HepG2 (cell line): ENCODE data around the gene STRIT1. TPM values are rescaled to one million over a fixed set of nuclear protein-coding genes. Genes with fewer than 3 reads are reported as not detected.

Source experiments
- ATAC-seq: fragments of 200-7000 bp; cut with Tn5 transposase; 3 replicates; pipeline ENCODE4 v1.9.1; 2020; ENCODE audit warnings: mild to moderate bottlenecking, moderate library complexity
- BruUV-seq: library from RNA; stranded (reverse); fragments of 400-500 nt; replicated peaks from 2 replicates; lab custom pipeline; 2021; lab: Mats Ljungman, UMichigan
- CTCF ChIA-PET: fragments of 300-600 bp; formaldehyde crosslinking; extraction: SDS; loops from one replicate; lab custom pipeline; 2021; ENCODE audit warnings: low total read pairs, inconsistent platforms, low intra/inter-chr PET ratio; lab: Yijun Ruan, JAX
- POLR2A ChIA-PET: fragments of 350-600 bp; sonication (Branson Sonifier 250); formaldehyde crosslinking; loops from one replicate; lab custom pipeline; 2020; ENCODE audit warnings: antibody characterized with exemption, inconsistent platforms; lab: Yijun Ruan, JAX
- DNase-seq: peaks from one replicate; pipeline ENCODE4 v3.0.0-alpha.2; 2015; ENCODE audit warnings: low spot score
- FAIRE-seq: peaks from 3 replicates; lab custom pipeline; 2011; peaks lifted over from hg19 to GRCh38; lab: Jason Lieb, UNC
- H2AFZ ChIP-seq: one replicate; pipeline ENCODE4 v1.6.1; 2011; ENCODE audit warnings: low read length, inconsistent platforms
- H3K27ac ChIP-seq: fragments of 300-600 bp; 3 replicates; pipeline ENCODE4 v1.8.0; 2011; ENCODE audit warnings: mixed run types, mild to moderate bottlenecking, mixed read lengths, low read length, inconsistent platforms; ENCODE audit not compliant: insufficient read depth; ENCODE audit errors: extremely low read length
- H3K27me3 ChIP-seq, 2 experiments: fragments of 200-600 bp in 1 of 2; 2 replicates in 1 of 2; 3 replicates in 1 of 2; pipeline versions ENCODE4 v1.6.0 to v1.8.0; 2011; ENCODE audit warnings: low read length in 2 of 2, mild to moderate bottlenecking in 2 of 2, moderate library complexity in 2 of 2, inconsistent platforms in 1 of 2; ENCODE audit not compliant: insufficient read depth in 2 of 2, control insufficient read depth in 1 of 2
- H3K36me3 ChIP-seq, 2 experiments: fragments of 200-600 bp in 1 of 2; replicated peaks in 1 of 2; 2 replicates in 1 of 2; 3 replicates in 1 of 2; pipeline versions ENCODE4 v1.5.1 to v1.8.0; 2011; ENCODE audit warnings: low read length in 2 of 2, inconsistent platforms in 1 of 2; ENCODE audit not compliant: insufficient read depth in 2 of 2, control insufficient read depth in 1 of 2
- H3K4me1 ChIP-seq: 2 replicates; pipeline ENCODE4 v1.5.1; 2012; ENCODE audit warnings: low read length, inconsistent platforms; ENCODE audit not compliant: insufficient read depth
- H3K4me2 ChIP-seq: 2 replicates; pipeline ENCODE4 v1.6.0; 2011; ENCODE audit warnings: low read depth, low read length, inconsistent platforms
- H3K4me3 ChIP-seq, 3 experiments: fragments of 200-600 bp in 1 of 3; sonication (generic), shearing (Covaris generic) in 1 of 3; replicated peaks in 1 of 3; 2 replicates each; pipeline ENCODE4 v1.5.1; 2011 to 2016; ENCODE audit warnings: low read length in 3 of 3, inconsistent platforms in 2 of 3, low read depth in 2 of 3, mild to moderate bottlenecking in 2 of 3, control low read depth in 1 of 3, mixed read lengths in 1 of 3; ENCODE audit not compliant: insufficient read depth in 1 of 3
- H3K79me2 ChIP-seq: one replicate; pipeline ENCODE4 v1.6.1; 2011; ENCODE audit warnings: low read length, inconsistent platforms; ENCODE audit not compliant: insufficient read depth
- H3K9ac ChIP-seq: 2 replicates; pipeline ENCODE4 v1.6.0; 2011; ENCODE audit warnings: mild to moderate bottlenecking, low read depth, low read length, inconsistent platforms; ENCODE audit not compliant: insufficient read depth
- H3K9me3 ChIP-seq: 2 replicates; pipeline ENCODE4 v1.5.1; 2012; ENCODE audit warnings: mild to moderate bottlenecking, low read length
- H4K20me1 ChIP-seq: 2 replicates; pipeline ENCODE4 v1.6.0; 2011; ENCODE audit warnings: inconsistent platforms, mild to moderate bottlenecking, low read length, moderate library complexity; ENCODE audit not compliant: insufficient read depth
- ADNP ChIP-seq: sonication (generic); formaldehyde crosslinking; IDR thresholded peaks from 2 replicates; pipeline ENCODE4 v1.4.0; 2020; ENCODE audit warnings: missing genetic modification reagents
- CCDC6 ChIP-seq: sonication (generic); formaldehyde crosslinking; IDR thresholded peaks from 2 replicates; pipeline ENCODE4 v1.8.1; 2022; ENCODE audit warnings: mild to moderate bottlenecking, missing genetic modification reagents, moderate library complexity
- GABPB1 ChIP-seq: IDR thresholded peaks from 2 replicates; pipeline ENCODE4 v1.6.1; 2016; ENCODE audit warnings: mild to moderate bottlenecking, missing genetic modification reagents, moderate library complexity, missing compliant biosample characterization
- GATAD2A ChIP-seq: IDR thresholded peaks from 2 replicates; pipeline ENCODE4 v1.6.1; 2016
- MAF1 ChIP-seq: sonication (generic); formaldehyde crosslinking; IDR thresholded peaks from 2 replicates; pipeline ENCODE4 v1.5.0; 2020; ENCODE audit warnings: missing genetic modification reagents, borderline replicate concordance
- MAFK ChIP-seq, 2 experiments: IDR thresholded peaks in 1 of 2; conservative IDR thresholded peaks in 1 of 2; 2 replicates each; pipeline ENCODE4 v1.6.1; 2011; ENCODE audit warnings: improper control_type of control experiment in 2 of 2, low read length in 2 of 2
- RNF2 ChIP-seq: fragments of 450-650 bp; conservative IDR thresholded peaks from 2 replicates; pipeline ENCODE4 v1.6.1; 2016; ENCODE audit warnings: low read depth
- SNAPC2 ChIP-seq: sonication (generic); formaldehyde crosslinking; IDR thresholded peaks from 2 replicates; pipeline ENCODE4 v1.8.1; 2022; ENCODE audit warnings: mild to moderate bottlenecking, missing genetic modification reagents
- STAT5B ChIP-seq: sonication (generic); formaldehyde crosslinking; IDR thresholded peaks from 2 replicates; pipeline ENCODE4 v1.4.0; 2020; ENCODE audit warnings: missing genetic modification reagents
- STAT6 ChIP-seq: sonication (generic); formaldehyde crosslinking; IDR thresholded peaks from 2 replicates; pipeline ENCODE4 v1.4.0; 2020; ENCODE audit warnings: missing genetic modification reagents, mild to moderate bottlenecking, borderline replicate concordance
- TSC22D2 ChIP-seq: sonication (generic); formaldehyde crosslinking; IDR thresholded peaks from 2 replicates; pipeline ENCODE4 v1.5.1; 2020; ENCODE audit warnings: missing genetic modification reagents, mild to moderate bottlenecking, borderline replicate concordance
- ZFY ChIP-seq: sonication (generic); formaldehyde crosslinking; IDR thresholded peaks from 2 replicates; pipeline ENCODE4 v1.4.0; 2020; ENCODE audit warnings: missing genetic modification reagents
- ZNF282 ChIP-seq: fragments of 450-650 bp; IDR thresholded peaks from 2 replicates; pipeline ENCODE4 v1.6.1; 2018; ENCODE audit not compliant: partially characterized antibody
- WGBS: methylation state at CpG from one replicate; pipeline ENCODE4 v1.1.6; 2017; ENCODE audit warnings: low lambda C conversion rate; 5-methylcytosine and 5-hydroxymethylcytosine counted together
- in situ Hi-C: cut with HindIII; loops from 2 replicates; pipeline ENCODE4 v1.10.0; 2017; ENCODE audit warnings: low pct_unique_long_range_greater_than_20kb; ENCODE audit not compliant: extremely low pct_ligation_motif_present
- intact Hi-C: fragments of 100-400 bp; cut with micrococcal nuclease; formaldehyde crosslinking; loops from one replicate; pipeline ENCODE4 v1.10.0; 2022; ENCODE audit not compliant: unreplicated experiment
- polyA plus RNA-seq, 8 experiments: library from polyadenylated mRNA; depleted of rRNA in 3 of 8; stranded (reverse) in 7 of 8; unstranded in 1 of 8; fragments of >200 nt; fragmentation: Illumina TruSeq in 4 of 8; extraction: Trizol in 4 of 8; gene quantifications; 2 replicates each; pipeline versions ENCODE4 v1.2.1 to v1.2.3, GENCODE V29; 2011 to 2016; ENCODE audit warnings: low read depth in 4 of 8, missing spikeins in 1 of 8, mixed read lengths in 1 of 8; ENCODE audit not compliant: insufficient read depth in 1 of 8
- total RNA-seq, 5 experiments: library from RNA; depleted of rRNA; stranded (reverse); fragments of >200 nt; fragmentation: Illumina TruSeq; extraction: Trizol; gene quantifications; 2 replicates each; pipeline ENCODE4 v1.2.3, GENCODE V29; 2016; ENCODE audit warnings: low read depth in 1 of 5
- TF ChIP-seq, protein P1 (sequence below): sonication (generic); formaldehyde crosslinking; IDR thresholded peaks from 2 replicates; pipeline ENCODE4 v1.8.1; 2023; ENCODE audit warnings: mild to moderate bottlenecking, inconsistent platforms, moderate library complexity, missing genetic modification reagents, borderline replicate concordance

Gene STRIT1
- total and polyA plus RNA-seq, 2 of the 13 experiments (the other 11 are each of a cell fraction or from before 2014, with no cell fraction given) = not detected

- Histone ChIP-seq H3K27me3 (no peaks in the 10 kb centered on the region), H2AFZ (no peak overlapping the region)
- no peak for DNase-seq
- 25% methylated on average over 2 of the region's 2 CpGs for WGBS
- POLR2A ChIA-PET = no interaction called here
- BruUV-seq = no TSS peak
- FAIRE-seq = no peak
- no peak for TF ChIP-seq GATAD2A (CRISPR knock-in tag)
- no peak for TF ChIP-seq STAT6 (CRISPR knock-in tag)
- TF ChIP-seq MAF1 (CRISPR knock-in tag) = no peak
- no peak for TF ChIP-seq TSC22D2 (CRISPR knock-in tag)
- TF ChIP-seq MAFK (conservative IDR thresholded peaks at IDR 0.05 in 1 of 2, IDR thresholded peaks at IDR 0.05 in 1 of 2; ENCODE audit: low read length in 2 of 2) = no peak
- no peak for TF ChIP-seq CCDC6 (CRISPR knock-in tag)
- no peak for TF ChIP-seq RNF2
- no peak for TF ChIP-seq SNAPC2 (CRISPR knock-in tag)
- TF ChIP-seq GABPB1 (CRISPR knock-in tag) = no peak
- TF ChIP-seq, protein P1, sequence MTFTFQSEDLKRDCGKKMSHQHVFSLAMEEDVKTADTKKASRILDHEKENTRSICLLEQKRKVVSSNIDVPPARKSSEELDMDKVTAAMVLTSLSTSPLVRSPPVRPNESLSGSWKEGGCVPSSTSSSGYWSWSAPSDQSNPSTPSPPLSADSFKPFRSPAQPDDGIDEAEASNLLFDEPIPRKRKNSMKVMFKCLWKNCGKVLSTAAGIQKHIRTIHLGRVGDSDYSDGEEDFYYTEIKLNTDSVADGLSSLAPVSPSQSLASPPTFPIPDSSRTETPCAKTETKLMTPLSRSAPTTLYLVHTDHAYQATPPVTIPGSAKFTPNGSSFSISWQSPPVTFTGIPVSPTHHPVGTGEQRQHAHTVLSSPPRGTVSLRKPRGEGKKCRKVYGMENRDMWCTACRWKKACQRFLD (CRISPR knock-in tag) = no peak
- TF ChIP-seq ADNP (CRISPR knock-in tag) = no peak
- TF ChIP-seq ZFY = no peak
- TF ChIP-seq ZNF282 = no peak
- TF ChIP-seq STAT5B = no peak
- TF ChIP-seq, all 625 proteins: peak for 0
- intact Hi-C loops (no loop called here), in situ Hi-C loops (no loop called here)
- H3K9ac ChIP-seq = no peak overlapping the region
- H3K4me1 ChIP-seq = peaks cover 18% of the 10 kb centered on the region
- H3K79me2 ChIP-seq = no peaks in the 10 kb centered on the region
- ATAC-seq = no peak
- H3K27ac ChIP-seq = no peak overlapping the region
- H3K36me3 ChIP-seq = no peaks in the 10 kb centered on the region
- no peak overlapping the region for H3K4me2 ChIP-seq
- CTCF ChIA-PET = no interaction called here
- H3K9me3 ChIP-seq = no peaks in the 10 kb centered on the region
- no peak overlapping the region for H3K4me3 ChIP-seq
- no peaks in the 10 kb centered on the region for H4K20me1 ChIP-seq
Measured at GRCh38 chr3:155286736-155287135, 6.7 kb downstream of the STRIT1 start.
